T follicular helper cell (primary cell): ENCODE results near the gene TSPO.

ENCODE experiments used
- DNase-seq: peaks from one replicate; pipeline ENCODE4 v3.0.0-alpha.2; 2020; ENCODE audit warnings: low read depth

TSPO gene

DNA sequence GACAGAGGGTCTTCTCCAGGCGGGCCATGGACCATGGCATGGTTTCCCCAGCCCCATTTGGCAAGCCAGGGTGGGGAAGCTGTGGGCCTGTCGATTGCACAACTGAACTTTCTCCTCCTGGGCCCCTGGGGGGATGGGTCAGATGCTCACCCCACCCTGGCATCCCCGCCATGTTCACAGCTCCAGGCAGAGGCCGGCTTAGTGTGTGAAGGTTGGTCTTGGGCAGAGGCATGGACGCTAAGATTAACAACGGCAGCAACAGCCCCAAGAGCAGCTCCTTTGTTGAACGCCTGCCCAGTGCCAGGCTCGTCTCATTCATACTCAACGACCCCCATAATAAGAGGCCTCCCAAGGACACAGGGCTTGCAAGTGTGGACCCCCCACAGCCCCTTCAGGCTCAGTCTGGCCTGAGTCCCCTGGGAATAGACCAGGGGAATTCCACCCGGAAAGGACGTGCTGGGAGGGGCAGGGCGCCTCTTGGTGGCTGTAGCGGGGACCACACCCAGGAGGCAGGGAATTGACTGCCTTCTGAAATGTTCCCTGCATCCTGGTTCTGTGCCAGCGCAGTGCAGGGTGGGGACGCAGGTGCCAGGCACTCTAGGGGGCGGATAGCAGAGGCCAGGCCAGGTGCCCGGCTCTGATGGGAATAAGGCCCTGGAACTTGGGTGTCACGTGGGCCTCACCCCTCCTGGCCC is 8.3 kb downstream of the TSPO start:
- no peak for DNase-seq

DNA sequence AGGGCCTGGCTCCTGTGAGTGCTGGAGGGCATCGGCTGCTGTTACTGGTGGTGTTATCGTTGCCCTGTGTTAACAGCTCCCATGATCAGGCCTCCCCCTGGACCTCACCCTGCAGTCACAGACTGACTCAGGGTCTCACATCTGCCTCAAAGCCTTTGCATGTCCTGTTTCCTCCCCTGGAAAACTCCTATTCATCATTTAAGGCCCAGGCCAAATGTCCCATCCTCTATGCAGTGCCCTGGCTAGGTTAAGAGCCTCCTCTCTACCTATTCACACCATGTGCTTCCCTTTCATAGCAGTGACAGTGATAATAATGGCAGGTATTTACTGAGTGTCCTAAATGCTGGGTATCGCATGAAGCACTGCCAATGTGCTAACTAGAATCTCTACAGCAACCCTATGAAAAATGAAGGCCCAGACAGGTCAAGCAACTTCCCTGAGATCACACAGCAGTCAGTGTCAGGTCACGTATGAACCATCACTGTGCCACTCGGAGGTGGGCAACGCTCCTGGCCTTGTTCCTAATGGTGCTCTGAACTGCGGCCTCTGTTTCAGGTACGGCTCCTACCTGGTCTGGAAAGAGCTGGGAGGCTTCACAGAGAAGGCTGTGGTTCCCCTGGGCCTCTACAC is 9.3 kb downstream of the TSPO start:
- DNase-seq, result no peak

DNA sequence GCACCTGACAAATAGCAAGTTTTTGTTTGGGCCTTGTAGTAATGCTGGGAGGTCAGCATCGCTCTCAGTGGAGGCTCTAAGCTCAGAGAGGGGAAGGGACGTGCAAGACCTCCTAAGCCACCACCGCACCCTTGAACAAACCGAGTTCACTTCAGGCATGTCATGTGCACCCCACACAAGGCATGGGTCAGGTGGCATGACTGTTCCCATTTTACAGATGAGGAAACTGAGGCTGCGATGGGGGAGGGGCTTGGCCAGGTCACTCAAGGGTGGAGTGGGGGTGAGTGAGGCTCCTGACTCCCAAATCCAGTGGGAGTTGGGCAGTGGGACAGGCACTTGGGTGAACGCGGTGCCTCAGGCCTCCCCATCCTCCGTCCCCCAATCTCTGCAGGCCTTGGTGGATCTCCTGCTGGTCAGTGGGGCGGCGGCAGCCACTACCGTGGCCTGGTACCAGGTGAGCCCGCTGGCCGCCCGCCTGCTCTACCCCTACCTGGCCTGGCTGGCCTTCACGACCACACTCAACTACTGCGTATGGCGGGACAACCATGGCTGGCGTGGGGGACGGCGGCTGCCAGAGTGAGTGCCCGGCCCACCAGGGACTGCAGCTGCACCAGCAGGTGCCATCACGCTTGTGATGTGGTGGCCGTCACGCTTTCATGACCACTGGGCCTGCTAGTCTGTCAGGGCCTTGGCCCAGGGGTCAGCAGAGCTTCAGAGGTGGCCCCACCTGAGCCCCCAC is 11.2 kb downstream of the TSPO start:
- no peak for DNase-seq

DNA sequence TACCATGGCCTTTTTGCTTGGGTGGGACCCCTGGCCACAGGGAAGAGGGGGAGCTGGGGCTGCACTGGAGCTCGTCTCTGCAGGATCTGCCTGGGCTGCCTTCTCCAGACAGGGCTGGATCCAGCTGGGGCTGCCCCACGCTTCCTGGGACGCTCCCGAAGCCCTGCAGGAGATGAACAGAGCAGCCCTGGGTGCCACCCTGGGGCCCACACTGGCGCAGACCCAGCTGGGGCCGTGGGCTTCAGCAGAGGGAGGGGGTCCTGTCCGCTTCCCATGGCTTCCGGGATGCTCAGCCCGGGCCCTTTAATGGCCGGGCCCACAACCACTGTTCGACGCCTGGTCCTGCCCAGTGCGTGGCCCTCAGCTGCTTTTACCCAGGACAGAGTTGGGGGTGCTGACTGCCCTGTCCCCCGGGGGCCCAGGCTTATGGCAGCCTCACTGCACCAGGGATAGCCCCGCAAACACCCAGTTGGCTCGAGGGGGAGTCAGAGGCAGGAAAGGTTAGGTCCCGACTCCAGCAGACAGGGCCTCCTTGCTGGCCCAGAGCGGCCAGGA is 12.0 kb downstream of the TSPO start:
- no peak for DNase-seq

DNA sequence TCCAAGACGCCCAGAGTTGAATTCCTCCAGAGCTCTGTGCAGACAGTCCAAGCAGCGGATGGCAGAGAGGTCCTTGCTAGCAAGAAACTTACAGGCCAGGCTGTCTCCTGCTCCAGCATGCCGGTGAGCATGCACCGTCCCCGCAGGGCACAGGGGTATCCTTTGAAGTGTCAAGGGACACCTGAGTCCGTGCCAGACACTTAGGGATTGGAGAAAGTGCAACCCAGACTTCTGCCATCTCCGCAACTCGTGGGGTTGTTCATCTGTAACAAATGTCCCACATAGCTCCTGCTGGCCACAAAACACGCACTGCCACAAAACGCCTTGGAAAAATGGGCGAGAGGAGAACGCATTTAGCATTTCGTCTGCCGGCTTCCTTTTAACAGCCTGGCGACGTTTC is 13.3 kb downstream of the TSPO start:
- DNase-seq, result no peak

DNA sequence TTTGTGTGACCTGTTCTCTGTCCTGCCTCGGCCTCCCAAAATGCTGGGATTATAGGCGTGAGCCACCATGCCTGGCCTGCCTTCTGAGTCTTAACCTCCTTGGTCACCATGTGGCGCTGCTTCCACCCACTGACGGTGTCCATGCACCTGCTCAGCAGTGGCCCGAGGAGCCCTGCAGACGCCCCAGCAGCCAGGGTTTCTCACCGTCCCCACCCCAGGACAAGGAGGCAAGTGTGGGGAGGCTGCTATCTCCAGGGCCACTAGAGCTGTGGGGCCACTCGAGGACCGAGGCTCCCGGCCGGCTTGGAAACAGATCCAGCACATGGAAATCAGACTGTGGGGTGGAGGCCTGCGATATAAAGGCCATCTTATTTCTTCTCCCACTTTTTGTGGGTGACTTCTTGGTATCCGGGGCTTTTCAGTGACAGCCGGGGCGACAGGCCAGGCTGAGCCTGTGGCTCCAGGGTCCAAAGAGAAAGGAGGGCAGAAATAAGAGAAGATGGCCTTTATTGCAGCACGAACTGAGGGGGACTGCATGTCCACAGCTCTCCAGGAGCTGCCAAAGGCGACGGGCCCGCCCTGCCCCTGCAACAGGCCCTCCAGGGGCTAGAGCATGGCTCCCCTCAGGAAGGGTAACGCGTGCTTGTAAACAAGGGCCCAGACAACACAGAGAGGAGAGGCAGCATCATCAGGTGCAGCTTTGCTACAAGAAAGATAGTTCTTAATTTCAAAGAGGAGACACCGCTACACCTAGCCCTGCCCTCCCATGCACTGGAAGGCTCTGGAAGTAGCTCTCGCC is 15.0 kb downstream of the TSPO start:
- DNase-seq, result no peak

DNA sequence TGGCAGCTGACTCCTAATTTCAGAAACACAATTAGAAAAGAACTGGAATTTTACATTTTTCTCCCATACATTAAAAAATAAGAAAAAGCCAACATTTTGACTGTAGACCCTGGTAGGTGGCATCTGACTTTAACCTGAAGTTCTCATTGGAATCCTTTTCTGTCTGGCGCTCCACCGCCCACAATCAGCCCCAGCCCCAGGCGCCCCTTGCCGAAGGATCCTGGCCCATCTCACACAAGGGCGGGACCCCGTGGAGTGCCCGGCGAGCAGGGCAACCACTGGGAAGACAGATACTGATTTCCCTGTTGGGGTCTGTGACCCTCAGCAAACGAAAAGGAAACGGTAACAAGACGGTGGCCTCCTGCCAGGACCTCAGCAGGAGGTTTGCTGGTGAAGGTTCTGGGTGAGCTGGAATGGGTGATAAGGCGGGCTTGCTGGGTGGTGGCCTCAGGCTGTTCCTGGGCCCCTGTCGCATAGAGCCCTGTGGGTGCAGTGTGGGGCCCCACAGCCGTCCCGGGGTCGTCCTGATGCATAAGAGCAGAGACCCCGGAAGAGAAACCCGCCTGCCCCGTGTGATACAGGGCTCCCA is 15.7 kb downstream of the TSPO start:
- no peak for DNase-seq

DNA sequence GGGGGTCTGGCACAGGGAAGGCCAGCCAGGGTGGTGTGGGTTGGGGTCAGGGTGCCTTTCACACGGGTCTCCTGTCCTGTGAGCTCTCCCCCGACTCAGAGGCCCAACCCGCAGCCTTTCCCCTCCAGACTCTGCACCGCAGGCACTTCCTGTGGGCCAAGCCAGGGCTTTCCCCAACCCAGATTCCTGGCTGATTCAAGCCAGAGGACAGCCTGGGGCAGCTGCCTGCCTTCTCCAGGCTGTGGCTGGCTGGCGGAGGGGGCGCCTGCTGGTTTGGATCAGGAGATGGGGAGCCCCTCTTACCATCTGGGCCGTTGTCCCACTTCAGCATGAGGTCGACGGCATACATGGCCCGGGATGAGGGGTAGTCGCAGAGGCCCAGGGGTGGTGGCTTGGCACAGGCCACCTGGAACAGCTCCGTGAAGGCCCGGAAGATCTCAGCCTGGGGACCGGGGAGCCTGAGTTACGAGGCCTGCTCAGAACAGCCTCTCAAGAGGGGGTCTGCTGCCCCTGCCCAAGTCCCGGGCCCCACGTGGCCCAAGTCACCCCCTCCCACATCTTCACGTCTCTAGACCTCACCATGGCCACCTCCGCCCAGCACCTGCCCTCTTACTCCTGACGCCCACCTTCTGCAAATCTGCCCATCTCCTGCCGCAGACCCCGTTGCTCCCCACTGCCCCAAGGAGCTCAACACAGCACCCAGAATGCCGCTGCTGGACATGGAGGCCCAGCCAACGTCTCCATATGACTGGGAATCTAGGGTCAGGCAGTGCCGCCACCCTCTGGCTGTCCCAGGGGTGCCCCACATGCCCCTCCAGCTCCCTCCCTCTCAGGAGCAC is 17.3 kb downstream of the TSPO start:
- DNase-seq, result no peak

DNA sequence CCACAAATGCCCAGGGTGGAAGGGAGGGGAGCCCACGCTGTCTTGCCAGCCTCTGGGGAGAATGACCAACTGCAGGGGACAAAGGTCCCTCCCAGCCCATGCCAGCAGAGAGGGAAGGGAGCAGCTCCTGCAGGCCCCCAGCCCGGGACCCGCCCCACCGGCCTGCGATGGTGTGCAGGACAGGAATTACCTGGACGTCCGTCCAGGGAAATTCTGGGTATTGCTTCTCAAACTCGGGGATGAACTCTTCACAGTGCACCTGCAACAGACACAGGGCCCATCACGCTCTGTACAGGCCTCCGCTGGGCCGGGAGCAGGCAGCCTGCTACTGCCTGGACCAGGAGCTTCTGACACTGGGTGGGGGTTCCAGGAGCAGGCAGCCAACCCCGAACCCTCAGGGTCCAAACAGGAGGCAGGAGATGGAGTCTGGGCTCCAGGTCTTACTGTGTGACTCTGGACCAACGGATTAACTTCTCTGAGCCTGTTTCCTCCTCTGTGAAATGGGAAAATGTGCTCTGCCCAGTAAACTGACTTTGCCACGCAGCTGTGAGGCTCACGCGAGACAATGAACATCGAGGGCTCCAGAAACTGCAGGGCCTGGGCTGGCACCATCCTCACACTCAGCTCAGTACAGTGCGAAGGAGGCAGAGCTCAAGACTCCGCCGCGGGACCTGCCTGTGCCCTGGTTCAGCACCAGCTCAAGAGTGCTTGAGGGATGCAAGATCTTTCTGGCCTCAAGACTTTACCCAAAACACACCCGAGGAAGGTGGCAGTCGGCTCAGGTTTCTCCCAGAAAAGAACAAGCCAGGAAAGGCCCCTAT is 18.2 kb downstream of the TSPO start:
- DNase-seq, result no peak

DNA sequence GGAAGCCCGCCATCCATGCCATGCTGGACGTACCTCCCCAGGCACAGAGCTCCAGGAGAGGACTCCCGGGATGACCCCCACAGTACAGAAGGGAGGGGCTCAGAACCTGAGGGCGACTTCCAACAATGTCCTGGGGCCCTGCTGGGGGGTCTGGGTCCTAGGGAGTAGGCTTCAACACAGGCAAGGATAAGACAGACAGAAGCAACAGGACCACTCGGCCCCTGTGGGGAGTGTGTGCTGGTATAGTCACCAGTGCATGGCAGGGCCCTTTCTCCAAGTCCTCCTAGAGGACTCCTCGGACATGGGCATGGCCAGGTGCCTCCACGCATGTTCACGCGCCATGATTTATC is 18.7 kb downstream of the TSPO start:
- no peak for DNase-seq

DNA sequence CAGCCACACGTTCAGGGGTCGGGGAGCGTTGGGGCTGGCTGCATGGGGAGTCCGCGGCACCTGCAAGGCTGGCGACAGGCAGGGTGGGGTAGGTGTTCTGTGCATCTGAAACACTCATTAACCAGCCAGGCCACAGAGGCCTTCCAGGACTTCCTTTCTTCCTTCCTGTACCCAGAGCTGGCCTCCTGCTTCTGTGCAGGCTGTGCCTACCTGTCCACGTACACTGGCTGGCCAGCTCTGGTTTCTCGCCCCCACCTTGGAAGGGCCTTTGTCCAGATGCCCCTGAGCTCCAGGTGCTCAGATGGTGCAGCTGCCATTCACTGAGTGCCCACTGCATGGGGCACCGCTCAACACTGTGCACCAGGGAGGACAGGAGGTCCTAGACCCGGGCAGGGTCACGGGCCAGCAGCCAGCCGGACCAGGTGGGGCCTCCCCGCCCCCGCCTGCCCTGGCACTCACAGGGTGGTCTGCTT is 19.7 kb downstream of the TSPO start:
- no peak for DNase-seq

DNA sequence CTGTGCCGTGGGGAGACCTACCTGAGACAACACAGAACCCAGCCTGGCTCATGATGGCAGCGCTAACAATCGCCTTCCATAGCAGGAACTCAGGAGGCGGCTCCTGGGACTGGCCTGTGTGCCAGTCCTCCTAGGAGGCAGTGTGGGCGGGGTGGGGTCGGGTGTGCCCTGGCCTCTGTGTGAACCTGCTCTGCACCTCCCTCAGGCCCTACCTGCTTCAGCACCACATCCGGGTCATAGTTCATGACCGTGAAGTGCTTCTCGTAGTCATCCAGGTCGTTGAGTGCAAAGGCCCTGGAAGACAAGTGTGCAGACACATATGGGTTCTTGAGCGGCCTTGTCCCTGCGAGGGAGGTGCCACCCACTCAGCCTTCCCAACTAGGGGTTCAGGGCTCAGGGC is 20.2 kb downstream of the TSPO start:
- DNase-seq, result no peak

DNA sequence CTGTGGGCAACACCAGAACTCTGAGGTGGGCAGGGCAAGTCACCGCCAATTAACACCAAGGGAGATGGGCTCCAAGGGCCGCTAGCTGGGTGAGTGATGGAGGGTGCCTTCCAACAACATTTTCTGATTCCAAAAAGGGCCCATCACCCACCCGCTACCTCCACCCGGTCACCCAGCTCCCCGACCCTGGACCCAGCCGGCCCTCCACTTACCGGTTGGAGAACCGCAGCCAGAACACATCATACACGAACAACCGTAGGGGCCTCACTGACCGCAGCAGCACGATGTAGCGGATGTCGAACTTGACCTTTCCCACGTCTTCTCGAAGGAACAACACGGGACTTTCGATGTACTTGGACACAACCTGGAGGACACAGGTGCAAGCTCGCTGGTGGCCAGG is 20.8 kb downstream of the TSPO start:
- DNase-seq, result no peak

DNA sequence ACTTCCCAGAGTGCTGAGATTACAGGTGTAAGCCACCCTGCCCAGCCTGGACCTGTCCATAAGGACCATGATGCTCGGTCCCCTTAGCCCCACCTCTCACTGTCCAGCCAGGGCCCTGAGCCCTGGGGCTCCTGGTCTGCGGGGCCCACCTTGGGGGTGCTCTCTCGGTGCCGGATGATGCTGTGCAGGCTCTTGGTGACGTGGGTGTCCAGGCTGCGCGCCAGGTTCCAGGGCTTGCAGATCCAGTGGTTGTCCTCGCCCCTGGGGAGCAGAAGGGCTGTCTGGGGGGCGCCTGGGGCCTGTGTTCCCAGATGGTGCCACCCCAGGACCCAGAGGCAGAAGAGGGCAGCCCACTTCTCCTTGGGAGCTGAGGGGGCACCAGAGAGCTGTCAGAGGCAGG is 22.2 kb downstream of the TSPO start:
- DNase-seq, result no peak

DNA sequence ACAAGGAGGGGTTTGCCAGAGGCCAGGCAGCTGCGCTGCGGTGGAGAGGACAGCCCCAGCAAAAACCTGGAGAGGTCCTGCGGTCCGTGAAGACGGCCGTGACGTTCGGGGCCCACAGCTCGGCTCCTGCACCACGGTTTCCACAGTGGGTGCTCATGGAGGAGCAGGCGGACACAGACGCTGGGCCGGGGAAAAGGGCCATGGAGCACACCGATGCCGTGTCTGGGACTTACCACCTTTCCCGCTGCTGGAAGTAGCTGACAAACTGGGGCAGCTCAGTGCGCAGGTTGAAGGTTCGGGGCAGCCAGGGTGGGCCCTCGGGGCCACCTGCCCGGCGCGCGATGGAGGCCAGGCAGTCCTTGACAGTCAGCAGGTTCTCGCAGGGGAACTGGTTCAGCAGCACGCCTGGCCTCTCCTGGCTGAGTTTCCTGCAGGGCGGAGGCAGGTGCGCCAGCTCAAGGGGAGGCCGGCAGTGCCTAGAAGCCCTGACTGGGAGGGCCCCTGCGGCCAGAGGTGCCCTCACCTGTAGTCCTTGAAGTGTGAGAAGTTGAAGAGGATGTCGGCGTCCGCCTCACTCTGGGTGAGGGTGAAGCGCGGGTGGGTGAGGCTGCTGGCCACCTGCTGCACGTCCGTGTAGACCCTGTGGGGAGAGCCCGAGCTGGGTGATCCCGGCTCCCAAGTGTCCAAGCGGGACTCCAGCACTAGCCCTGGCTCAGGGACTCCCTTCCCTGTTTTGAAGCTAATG is 22.8 kb downstream of the TSPO start:
- DNase-seq, result no peak

DNA sequence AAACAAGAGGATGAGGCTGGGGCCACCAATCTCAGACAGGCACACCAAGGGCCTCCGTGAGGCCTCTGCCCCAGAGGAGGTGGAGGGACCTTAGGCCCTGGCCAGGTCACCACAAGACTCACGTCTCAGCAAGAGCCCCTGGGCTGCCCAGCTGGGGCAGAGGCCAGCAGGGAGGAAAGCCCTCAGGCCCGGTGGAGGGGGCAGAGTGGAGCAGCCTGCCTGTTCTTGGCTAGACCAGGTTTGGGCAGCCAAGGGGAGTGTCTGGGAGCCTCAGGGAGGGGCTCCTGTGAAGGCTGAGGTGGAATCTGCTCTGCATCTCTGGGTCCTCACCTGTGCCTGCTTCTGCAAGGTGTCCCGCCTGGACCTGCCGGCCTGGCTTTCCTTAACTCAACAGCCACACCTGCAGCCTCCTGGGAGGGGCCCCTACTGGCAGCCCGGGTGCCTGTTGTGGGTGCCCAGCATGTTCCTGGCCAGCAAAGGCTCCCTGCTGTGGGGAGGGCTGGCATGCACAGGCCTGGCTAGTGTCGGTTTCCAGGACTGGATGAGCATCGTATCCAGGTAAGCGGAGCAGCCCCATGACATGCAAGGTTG is 23.7 kb downstream of the TSPO start:
- DNase-seq, result no peak

DNA sequence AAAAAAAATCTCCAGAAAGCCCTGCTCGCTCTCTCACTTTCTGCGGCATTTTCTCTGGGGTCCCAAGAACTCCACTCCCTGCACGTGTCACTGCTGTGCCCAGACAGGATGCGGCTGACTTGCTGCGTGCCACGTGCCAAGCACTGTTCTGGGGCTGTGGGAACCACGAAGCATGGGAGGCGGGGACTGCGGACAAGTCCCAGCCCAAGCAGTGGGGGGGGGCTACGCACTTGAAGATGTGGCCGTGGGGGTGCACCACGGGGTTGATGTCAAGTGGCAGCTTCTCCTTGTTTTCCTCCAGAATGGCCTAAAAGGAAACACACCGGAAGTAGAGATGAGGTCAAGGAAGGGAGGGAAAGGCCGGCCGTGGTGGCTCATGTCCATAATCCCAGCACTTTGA is 24.7 kb downstream of the TSPO start:
- no peak for DNase-seq

DNA sequence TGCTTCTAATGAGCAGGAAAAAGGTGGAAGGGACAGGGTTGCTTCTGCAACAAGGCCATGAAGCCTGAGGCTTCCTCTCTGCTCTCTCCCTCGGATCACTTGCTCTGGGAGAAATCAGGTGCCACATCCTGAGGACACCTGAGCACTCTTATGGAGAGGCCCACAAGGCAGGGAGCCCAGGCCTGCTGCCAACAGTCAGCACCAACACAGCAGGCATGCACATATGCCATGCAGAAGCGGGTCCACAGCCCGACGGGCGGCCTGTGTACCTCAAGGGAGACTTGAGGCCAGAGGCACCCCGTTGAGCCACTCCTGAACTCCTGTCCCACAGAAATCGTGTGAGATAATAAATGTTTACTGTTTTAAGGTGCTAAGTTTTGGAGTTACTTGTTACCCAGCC is 26.1 kb downstream of the TSPO start:
- DNase-seq, result no peak
